H9 (cell line): ENCODE results near the gene CEBPG. TPM values are rescaled to one million over a fixed set of nuclear protein-coding genes. Genes with fewer than 3 reads are reported as not detected.

ENCODE experiments used
- DNase-seq: peaks from one replicate; pipeline ENCODE4 v3.0.0-alpha.2; 2017
- H2AFZ ChIP-seq: one replicate; pipeline ENCODE4 v1.6.1; 2013; ENCODE audit warnings: mild to moderate bottlenecking, low read length, control low read depth, moderate library complexity
- H2AK5ac ChIP-seq: 2 replicates; pipeline ENCODE4 v1.6.1; 2013; ENCODE audit warnings: low read length, control low read depth, mixed read lengths; ENCODE audit not compliant: insufficient read length
- H2BK120ac ChIP-seq: one replicate; pipeline ENCODE4 v1.6.1; 2013; ENCODE audit warnings: low read depth, mild to moderate bottlenecking, low read length, control low read depth, inconsistent platforms; ENCODE audit not compliant: poor library complexity, severe bottlenecking
- H2BK12ac ChIP-seq: 2 replicates; pipeline ENCODE4 v1.6.1; 2013; ENCODE audit warnings: low read length, control low read depth, mixed read lengths, low read depth; ENCODE audit not compliant: insufficient read length
- H2BK15ac ChIP-seq: 2 replicates; pipeline ENCODE4 v1.6.1; 2013; ENCODE audit warnings: low read depth, low read length, control low read depth
- H2BK20ac ChIP-seq: one replicate; pipeline ENCODE4 v1.6.1; 2013; ENCODE audit warnings: low read depth, mild to moderate bottlenecking, low read length, control low read depth, inconsistent platforms; ENCODE audit not compliant: poor library complexity, severe bottlenecking
- H2BK5ac ChIP-seq: 2 replicates; pipeline ENCODE4 v1.6.1; 2013; ENCODE audit warnings: low read length, control low read depth, mixed read lengths; ENCODE audit not compliant: insufficient read length
- H3K14ac ChIP-seq: 2 replicates; pipeline ENCODE4 v1.6.1; 2013; ENCODE audit warnings: low read length, control low read depth; ENCODE audit not compliant: insufficient read depth
- H3K18ac ChIP-seq: 2 replicates; pipeline ENCODE4 v1.6.1; 2013; ENCODE audit warnings: low read depth, mild to moderate bottlenecking, mixed read lengths, low read length, control low read depth; ENCODE audit not compliant: insufficient read length
- H3K23ac ChIP-seq: 2 replicates; pipeline ENCODE4 v1.6.1; 2013; ENCODE audit warnings: low read length, control low read depth, mixed read lengths, low read depth; ENCODE audit not compliant: insufficient read length
- H3K23me2 ChIP-seq: 2 replicates; pipeline ENCODE4 v1.6.1; 2013; ENCODE audit warnings: low read depth, mild to moderate bottlenecking, mixed read lengths, low read length, control low read depth; ENCODE audit not compliant: insufficient read length, poor library complexity, severe bottlenecking
- H3K27ac ChIP-seq: 2 replicates; pipeline ENCODE4 v1.5.1; 2013; ENCODE audit warnings: low read length, control low read depth, mixed read lengths, low read depth; ENCODE audit not compliant: insufficient read length
- H3K27me3 ChIP-seq: 2 replicates; pipeline ENCODE4 v1.6.1; 2013; ENCODE audit warnings: low read length, control low read depth, inconsistent platforms; ENCODE audit not compliant: insufficient read depth
- H3K4ac ChIP-seq: 2 replicates; pipeline ENCODE4 v1.6.1; 2013; ENCODE audit warnings: low read depth, mild to moderate bottlenecking, control low read depth, inconsistent platforms, low read length, moderate library complexity
- H3K4me1 ChIP-seq: 2 replicates; pipeline ENCODE4 v1.6.1; 2013; ENCODE audit warnings: low read length, control low read depth, inconsistent platforms; ENCODE audit not compliant: insufficient read depth
- H3K4me2 ChIP-seq: 2 replicates; pipeline ENCODE4 v1.6.1; 2013; ENCODE audit warnings: low read length, control low read depth, mixed read lengths; ENCODE audit not compliant: insufficient read length, insufficient read depth
- H3K56ac ChIP-seq: 2 replicates; pipeline ENCODE4 v1.6.1; 2013; ENCODE audit warnings: low read depth, mild to moderate bottlenecking, mixed read lengths, low read length, control low read depth; ENCODE audit not compliant: insufficient read length
- H3K79me1 ChIP-seq: 2 replicates; pipeline ENCODE4 v1.6.1; 2013; ENCODE audit warnings: low read depth, mild to moderate bottlenecking, moderate library complexity, low read length, control low read depth, inconsistent platforms; ENCODE audit not compliant: insufficient read depth, poor library complexity, severe bottlenecking
- H3K79me2 ChIP-seq: 2 replicates; pipeline ENCODE4 v1.6.1; 2013; ENCODE audit warnings: low read length, control low read depth, inconsistent platforms; ENCODE audit not compliant: insufficient read depth
- H3K9ac ChIP-seq: 2 replicates; pipeline ENCODE4 v1.6.1; 2013; ENCODE audit warnings: low read length, control low read depth, mixed read lengths; ENCODE audit not compliant: insufficient read length; ENCODE audit errors: extremely low read depth
- H3K9me3 ChIP-seq: one replicate; pipeline ENCODE4 v1.6.1; 2013; ENCODE audit warnings: low read depth, low read length, inconsistent platforms; ENCODE audit not compliant: control insufficient read depth
- H3T11ph ChIP-seq: one replicate; pipeline ENCODE4 v1.6.1; 2013; ENCODE audit warnings: mild to moderate bottlenecking, low read length, control low read depth, inconsistent platforms
- H4K20me1 ChIP-seq: one replicate; pipeline ENCODE4 v1.6.1; 2013; ENCODE audit not compliant: control insufficient read depth, insufficient read length, insufficient read depth
- H4K5ac ChIP-seq: 2 replicates; pipeline ENCODE4 v1.6.1; 2013; ENCODE audit warnings: low read depth, mild to moderate bottlenecking, mixed read lengths, low read length, control low read depth; ENCODE audit not compliant: insufficient read length
- H4K8ac ChIP-seq: replicated peaks from 2 replicates; pipeline ENCODE4 v1.6.1; 2013; ENCODE audit warnings: low read length, control low read depth, mixed read lengths, low read depth; ENCODE audit not compliant: insufficient read length
- H4K91ac ChIP-seq: 2 replicates; pipeline ENCODE4 v1.6.1; 2013; ENCODE audit warnings: low read depth, mild to moderate bottlenecking, moderate library complexity, mixed read lengths, low read length, control low read depth; ENCODE audit not compliant: insufficient read length
- H3K27ac Mint-ChIP-seq, 3 experiments: 2 replicates in 2 of 3; 3 replicates in 1 of 3; pipeline ENCODE4 v1.8.0; 2020 to 2021; ENCODE audit warnings: mixed read lengths in 3 of 3, mild to moderate bottlenecking in 1 of 3, moderate library complexity in 1 of 3
- H3K27me3 Mint-ChIP-seq: 2 replicates; pipeline ENCODE4 v1.8.0; 2021; ENCODE audit warnings: low read depth, mild to moderate bottlenecking, moderate library complexity, mixed read lengths
- H3K36me3 Mint-ChIP-seq, 3 experiments: 2 replicates in 2 of 3; 3 replicates in 1 of 3; pipeline ENCODE4 v1.8.0; 2020 to 2021; ENCODE audit warnings: low read depth in 3 of 3, mixed read lengths in 3 of 3; ENCODE audit not compliant: insufficient read depth in 1 of 3
- H3K4me1 Mint-ChIP-seq, 2 experiments: 2 replicates each; pipeline ENCODE4 v1.8.0; 2020; ENCODE audit warnings: mixed read lengths in 2 of 2
- H3K4me3 Mint-ChIP-seq, 2 experiments: 2 replicates in 1 of 2; 3 replicates in 1 of 2; pipeline ENCODE4 v1.8.0; 2020 to 2021; ENCODE audit warnings: mild to moderate bottlenecking in 2 of 2, mixed read lengths in 2 of 2, moderate library complexity in 1 of 2
- H3K9me3 Mint-ChIP-seq, 2 experiments: 2 replicates in 1 of 2; 3 replicates in 1 of 2; pipeline ENCODE4 v1.8.0; 2020; ENCODE audit warnings: mild to moderate bottlenecking in 2 of 2, mixed read lengths in 2 of 2, moderate library complexity in 1 of 2
- CTCF ChIP-seq: fragments of 200-600 bp; sonication (generic); conservative IDR thresholded peaks from 3 replicates; pipeline ENCODE4 v1.8.0; 2021; ENCODE audit warnings: antibody characterized with exemption, mild to moderate bottlenecking
- WGBS: extraction: QIAGEN DNeasy Blood & Tissue Kit; methylation state at CpG from one replicate; pipeline ENCODE4 v1.1.7; 2013; ENCODE audit warnings: missing lambda C conversion rate, low lambda C conversion rate, mixed read lengths; ENCODE audit not compliant: insufficient read length; ENCODE audit errors: extremely low coverage; 5-methylcytosine and 5-hydroxymethylcytosine counted together
- total RNA-seq: library from RNA; stranded (reverse); gene quantifications from 2 replicates; pipeline ENCODE4 v1.2.1, GENCODE V29; 2021

CEBPG gene
- total RNA-seq, 1 experiment from 2014 or later: 33.7 TPM

DNA sequence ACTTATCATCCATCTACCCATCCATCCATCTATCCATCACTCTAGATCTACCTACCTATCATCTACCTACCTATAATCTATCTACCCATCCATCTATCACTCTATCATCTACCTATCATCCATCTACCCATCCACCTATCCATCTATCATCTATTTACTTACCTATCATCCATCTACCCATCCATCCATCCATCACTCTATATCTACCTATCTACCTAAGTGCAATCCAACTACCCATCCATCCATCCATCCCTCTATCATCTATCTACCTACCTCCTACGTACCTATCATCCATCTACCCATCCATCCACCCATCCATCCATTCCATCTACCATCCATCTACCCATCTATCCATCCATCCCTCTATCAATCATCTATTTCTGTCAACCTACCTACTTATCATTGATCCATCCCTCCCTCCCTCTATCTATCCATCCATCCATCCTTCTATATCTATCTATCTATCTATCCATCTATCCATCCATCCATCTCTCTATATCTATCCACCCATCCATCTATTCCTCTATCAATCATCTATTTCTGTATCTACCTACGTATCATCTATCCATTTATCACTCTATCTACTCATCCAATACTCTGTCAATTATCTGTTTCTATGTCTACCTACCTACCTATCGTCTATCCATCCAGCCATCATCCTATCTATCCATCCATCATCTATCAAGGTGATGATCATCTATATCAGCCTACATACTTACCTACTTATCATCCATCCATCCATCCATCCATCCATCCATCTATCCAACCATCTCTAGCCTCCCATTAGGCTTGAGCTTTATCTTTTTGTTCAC lies 49.1 kb downstream of the CEBPG start:
- H3K27me3 ChIP-seq: no peaks in the 10 kb centered on the region
- H2BK120ac ChIP-seq: no peak overlapping the region
- no peak overlapping the region for H3K56ac ChIP-seq
- no peak overlapping the region for H3K18ac ChIP-seq
- H4K91ac ChIP-seq: no peak overlapping the region
- H3K27ac Mint-ChIP-seq: no peak overlapping the region
- no peak overlapping the region for H2AK5ac ChIP-seq
- H3K79me2 ChIP-seq: no peaks in the 10 kb centered on the region
- H2BK15ac ChIP-seq: no peak overlapping the region
- H3K27me3 Mint-ChIP-seq: no peaks in the 10 kb centered on the region
- 100% methylated on average over 2 of the region's 3 CpGs for whole genome bisulfite sequencing
- H3K27ac ChIP-seq: no peak overlapping the region
- no peak overlapping the region for H2BK5ac ChIP-seq
- peaks cover 0 to 3% (median 0%) of the 10 kb centered on the region in 3 experiments; a peak in 1 of 7 replicates for H3K36me3 Mint-ChIP-seq
- H3K4ac ChIP-seq: no peak overlapping the region
- H3K9ac ChIP-seq: no peak overlapping the region
- no peak overlapping the region for H2BK12ac ChIP-seq
- no peaks in the 10 kb centered on the region for H4K20me1 ChIP-seq
- H3K9me3 ChIP-seq: no peaks in the 10 kb centered on the region
- no peaks in the 10 kb centered on the region for H3K23me2 ChIP-seq
- no peaks in the 10 kb centered on the region for H3K79me1 ChIP-seq
- no peak overlapping the region for H3K23ac ChIP-seq
- H2AFZ ChIP-seq: no peak overlapping the region
- no peak overlapping the region for H3T11ph ChIP-seq
- TF ChIP-seq CTCF: no peak
- H4K8ac ChIP-seq: no peak overlapping the region
- H3K14ac ChIP-seq: no peak overlapping the region
- no peak for DNase-seq
- no peak overlapping the region for H3K4me2 ChIP-seq
- no peak overlapping the region for H3K4me3 Mint-ChIP-seq
- H3K4me1 ChIP-seq: no peaks in the 10 kb centered on the region
- H3K9me3 Mint-ChIP-seq: no peaks in the 10 kb centered on the region
- no peak overlapping the region for H4K5ac ChIP-seq
- peaks cover 0 to 7% of the 10 kb centered on the region in 2 experiments; a peak in 3 of 4 replicates for H3K4me1 Mint-ChIP-seq
- H2BK20ac ChIP-seq: no peak overlapping the region
